Measurements from ENCODE around the gene CASR.

- TF ChIP-seq CTCF (IDR thresholded peaks at IDR 0.05) = no peak
- TF ChIP-seq POLR2AphosphoS5 (IDR thresholded peaks at IDR 0.05) = no peak
- no peak for TF ChIP-seq POLR2A (IDR thresholded peaks at IDR 0.05)
Observed at GRCh38 chr3:122315619-122316018, 132.2 kb downstream of the CASR start.

Measured in breast epithelium (tissue), 3 donors.